ENCODE measurements around the gene BZW2.

Gene BZW2

DNA sequence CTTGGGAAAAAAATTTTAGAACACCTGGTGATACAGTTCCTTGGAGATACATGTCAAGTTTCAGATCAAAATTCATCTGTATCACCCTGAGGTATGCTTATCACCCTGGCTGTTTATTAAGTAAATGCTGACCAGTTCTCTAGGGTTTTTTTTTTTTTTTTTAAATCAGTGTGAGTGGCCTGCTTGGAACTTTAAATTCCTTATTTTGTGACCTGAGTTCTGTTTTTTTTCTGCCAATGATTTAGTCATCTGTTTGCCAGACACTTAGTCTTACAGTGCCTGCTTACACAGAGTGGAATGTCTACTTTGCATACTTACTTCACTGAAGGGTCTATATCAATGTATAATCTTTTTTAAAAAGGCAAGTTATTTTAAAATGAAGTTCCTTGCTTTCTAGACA lies 109.4 kb downstream of the BZW2 start:
- no peak for DNase-seq
